Measurements from ENCODE around the gene TMEM231.

GRCh38 chr16:75527825-75528299 lies 28.2 kb downstream of the TMEM231 start:
- TF ChIP-seq POLR2A (IDR thresholded peaks at IDR 0.05; ENCODE audit: low read length) (no peak), GATA1 (IDR thresholded peaks at IDR 0.05; ENCODE audit: low read depth, low read length) (no peak)

Data from erythroblast (primary cell).